ENCODE results near the gene CDC20.

GRCh38 chr1:43368646-43369020, 9.9 kb downstream of the CDC20 start:
- no peak for TF ChIP-seq CTCF (IDR thresholded peaks at IDR 0.05)
- no peak for TF ChIP-seq POLR2A (IDR thresholded peaks at IDR 0.05)

Measured in upper lobe of left lung (tissue), 4 donors.